ENCODE results near the gene TMEM165.

TMEM165 gene

DNA sequence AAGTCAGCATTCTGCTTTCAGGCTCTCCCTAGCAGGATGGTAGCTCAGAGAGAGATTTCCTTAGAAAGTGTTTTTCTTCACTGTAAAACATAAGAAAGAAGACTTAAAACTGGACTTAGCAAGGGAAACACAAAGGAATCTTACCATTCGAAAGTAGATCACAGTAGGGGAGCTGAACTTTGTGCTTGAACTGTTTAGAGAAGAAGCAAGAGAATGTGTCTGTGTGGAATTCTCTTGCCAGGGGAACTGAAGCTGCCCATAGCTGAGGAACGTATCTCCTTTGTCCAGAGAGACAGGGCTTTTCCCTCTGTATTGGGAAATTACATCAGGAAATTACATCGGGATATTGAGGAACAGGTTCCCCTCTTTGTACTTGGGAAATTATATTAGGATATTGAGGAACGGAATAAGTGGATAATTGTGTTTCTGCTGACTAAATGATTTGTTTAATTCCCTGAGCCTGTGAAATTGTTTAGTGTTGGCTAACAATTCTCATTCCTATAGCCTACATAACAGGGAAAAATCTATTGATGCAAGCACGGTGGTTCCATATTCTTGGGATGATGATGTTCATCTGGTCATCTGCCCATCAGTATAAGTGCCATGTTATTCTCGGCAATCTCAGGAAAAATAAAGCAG, 28.6 kb upstream of the TMEM165 start:
- no peak for DNase-seq (ENCODE audit: low spot score)

DNA sequence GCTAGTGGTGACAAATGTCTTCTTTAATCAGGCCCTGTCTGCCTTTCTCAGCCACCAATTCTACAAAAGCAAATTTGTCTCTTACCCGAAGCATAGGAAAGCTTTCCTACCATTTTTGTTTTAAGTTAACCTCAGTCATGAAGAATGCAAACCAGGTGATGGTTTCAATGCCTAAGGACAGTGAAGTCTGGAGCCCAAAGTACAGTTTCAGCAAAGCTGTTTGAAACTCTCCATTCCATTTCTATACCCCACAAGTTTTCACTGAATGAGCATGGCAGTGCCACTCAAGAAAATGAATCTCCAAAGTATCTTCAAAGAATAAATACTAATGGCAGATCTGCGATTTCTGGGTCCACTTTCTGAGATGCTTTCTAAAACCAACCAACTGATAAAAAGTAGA, 25.8 kb upstream of the TMEM165 start:
- no peak for DNase-seq (ENCODE audit: low spot score)

DNA sequence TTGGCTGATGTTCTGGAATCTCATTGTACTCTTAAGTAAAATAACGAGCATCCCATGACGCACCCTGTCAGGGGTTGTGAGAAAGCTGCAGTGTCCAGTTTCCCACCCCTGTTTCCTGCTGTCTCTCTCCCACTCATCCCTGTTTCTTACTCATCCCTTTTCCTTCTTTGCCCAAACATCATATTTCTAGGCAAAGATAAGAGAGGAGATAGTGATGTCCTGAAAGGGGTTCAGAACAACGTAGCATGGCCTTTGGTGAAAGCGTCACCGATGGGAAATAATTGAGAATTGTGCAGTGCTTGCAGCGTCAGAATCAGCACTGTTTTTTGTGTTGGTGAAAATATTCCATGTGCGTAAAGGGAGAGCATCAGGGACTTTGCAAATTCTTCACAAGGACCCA, 23.5 kb upstream of the TMEM165 start:
- DNase-seq (ENCODE audit: low spot score), result no peak

DNA sequence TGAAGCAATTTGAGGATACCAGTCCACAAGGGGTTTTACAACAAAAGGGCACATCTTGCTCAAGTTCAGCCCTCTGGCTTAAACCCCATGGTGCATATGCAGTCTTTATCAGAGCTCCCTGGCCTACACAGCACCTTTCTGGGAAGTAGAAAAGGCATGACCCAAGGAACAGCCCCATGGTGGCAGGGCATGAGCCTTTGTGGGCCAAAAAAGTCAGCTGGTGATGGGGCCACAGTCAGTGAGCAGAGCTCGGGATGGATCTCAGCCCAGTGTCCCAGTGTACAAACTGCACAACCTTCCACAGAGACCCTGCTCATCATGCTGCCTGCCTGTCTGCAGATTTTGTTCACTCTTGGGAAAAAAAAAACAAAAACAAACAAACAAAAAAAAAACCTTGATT, 22.3 kb upstream of the TMEM165 start:
- no peak for DNase-seq (ENCODE audit: low spot score)

DNA sequence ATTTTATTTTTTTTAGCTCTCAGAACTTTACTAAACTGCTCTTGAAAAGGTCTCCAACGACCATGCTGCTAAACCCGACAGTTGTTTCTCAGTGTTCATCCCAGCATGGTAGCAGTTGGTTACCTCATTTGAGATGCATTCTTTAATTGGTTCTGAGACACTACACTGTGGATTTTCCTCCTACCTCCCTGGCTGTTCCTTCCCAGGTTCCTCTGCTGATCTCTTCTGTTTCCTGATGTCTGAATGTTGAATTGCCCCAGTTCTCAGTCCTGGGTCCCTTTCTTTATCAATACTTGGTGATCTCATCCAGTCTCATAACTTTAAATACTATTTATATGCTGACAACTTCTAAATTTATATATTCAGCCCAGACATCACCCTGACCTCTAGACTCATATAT, 19.1 kb upstream of the TMEM165 start:
- DNase-seq (ENCODE audit: low spot score), result no peak

DNA sequence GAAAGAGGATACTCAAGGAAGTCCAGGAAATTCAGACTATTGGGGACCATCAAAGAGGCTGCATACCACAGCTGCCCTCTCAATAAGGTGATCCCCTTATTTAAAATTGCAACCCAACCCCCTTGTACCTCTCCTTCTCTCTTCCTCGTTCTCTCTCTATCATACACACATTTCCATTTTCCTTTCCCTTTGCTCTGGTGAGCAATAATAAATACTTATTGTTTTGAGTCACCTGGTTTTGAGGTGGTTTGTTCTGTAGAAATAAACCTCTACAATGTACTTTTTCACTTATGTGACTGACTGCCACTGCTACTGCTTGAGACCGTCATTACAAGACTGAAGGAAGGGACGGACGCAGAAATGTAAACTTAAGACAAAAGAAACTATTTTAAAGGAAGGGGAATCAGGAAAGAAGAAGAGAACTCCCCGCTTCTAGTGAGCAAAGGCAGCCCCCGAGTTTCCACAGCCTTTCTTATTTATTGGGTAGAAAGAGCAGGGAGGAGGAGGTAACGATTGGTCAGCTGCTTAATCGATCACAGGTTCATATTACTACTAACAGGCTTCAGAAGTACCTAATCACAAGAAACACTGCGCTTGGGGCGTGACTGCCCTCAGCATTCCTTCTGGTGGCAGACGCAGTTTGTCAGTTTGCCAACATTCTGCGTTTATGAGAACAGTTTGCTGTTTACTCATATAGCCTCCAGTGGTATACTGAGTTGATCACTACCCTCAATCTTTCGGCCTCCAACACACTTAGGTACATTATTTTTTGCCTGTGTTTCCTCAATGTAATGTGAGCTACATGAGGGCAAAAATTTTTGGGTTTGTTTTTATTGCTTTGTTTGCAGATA, 16.9 kb upstream of the TMEM165 start:
- DNase-seq (ENCODE audit: low spot score), result peak; percentile 68

DNA sequence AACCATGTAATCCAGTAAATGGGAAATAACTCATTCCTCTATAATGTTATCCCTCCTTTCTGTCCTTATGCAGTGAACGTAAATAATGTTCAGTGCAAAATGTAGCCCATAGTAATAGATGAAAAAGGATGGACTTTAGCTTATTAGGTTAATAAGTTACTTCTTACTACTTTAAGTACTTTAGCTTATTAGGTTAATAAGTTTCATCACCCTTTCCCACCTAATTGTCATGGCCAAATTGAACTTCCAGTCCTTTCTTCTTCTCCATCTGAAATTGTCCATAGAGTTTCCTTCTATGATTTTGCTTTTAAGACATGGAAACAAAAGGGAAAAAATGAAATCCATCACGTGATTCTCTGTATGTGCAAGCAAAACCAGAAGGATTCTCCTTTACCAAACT, 15.2 kb upstream of the TMEM165 start:
- DNase-seq (ENCODE audit: low spot score), result no peak

DNA sequence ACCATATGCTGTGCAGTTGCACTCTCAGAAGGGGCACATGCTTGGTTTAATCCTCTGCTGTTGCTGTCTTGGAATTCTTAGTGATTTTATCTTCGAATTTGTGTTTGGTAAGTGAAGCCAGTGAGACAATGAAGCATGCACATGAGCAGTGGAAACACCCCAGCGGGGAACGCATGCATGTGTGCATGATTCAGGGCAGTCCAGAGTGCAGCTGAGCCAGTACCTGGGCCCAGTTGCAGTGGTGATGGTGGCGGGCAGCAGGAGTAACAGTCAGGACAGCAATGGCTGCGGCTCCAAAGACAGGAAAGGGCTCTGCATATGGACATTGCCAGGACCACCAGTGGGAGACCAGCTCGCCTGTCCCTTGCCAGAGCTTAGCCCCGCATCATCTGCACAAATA, 14.3 kb upstream of the TMEM165 start:
- DNase-seq (ENCODE audit: low spot score), result no peak

DNA sequence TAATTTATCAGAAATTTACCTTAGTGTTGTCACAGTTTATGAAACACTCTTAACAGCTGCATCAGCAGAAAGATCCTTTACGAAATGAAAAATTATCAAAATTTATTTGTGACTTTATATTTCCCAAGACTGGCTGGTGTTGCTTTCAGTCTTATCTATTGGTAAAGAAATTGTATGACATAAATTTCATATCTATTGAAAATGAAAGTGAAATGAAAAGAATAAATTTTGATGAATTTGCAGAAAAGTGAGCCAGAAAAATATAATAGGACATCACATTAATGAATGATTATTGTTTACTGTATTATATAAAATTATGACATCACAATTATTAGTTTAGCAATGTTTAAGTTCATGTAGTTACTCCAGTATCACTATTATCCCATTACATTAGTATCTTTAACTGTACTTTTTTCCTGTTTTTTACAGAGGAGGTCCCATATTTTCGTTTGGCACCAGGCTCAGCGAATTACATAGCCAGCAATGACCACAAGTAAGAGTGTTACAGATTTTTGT, 13.2 kb upstream of the TMEM165 start:
- DNase-seq (ENCODE audit: low spot score), result peak; percentile 44

DNA sequence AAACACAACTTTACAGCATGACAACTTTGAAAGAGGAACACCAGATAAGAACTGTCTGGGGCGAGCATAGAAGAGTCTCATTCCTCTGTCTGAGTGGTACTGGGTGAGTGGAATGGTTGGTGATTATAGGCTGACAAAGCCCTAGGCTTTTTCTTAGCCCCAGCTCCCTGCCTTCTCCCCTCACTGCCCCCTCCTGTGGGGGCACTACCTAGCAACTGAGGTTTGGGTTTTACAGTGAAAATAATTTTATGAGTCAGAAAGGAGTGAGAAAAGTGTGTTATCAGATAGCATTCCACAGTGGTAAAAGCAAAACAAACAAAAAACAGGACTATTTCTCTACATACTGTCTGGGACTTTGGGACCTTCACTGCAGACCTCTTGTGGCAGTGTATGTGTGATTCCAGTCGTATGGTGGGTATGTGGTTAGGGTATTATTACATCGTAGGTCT, 10.5 kb upstream of the TMEM165 start:
- DNase-seq (ENCODE audit: low spot score), result no peak

DNA sequence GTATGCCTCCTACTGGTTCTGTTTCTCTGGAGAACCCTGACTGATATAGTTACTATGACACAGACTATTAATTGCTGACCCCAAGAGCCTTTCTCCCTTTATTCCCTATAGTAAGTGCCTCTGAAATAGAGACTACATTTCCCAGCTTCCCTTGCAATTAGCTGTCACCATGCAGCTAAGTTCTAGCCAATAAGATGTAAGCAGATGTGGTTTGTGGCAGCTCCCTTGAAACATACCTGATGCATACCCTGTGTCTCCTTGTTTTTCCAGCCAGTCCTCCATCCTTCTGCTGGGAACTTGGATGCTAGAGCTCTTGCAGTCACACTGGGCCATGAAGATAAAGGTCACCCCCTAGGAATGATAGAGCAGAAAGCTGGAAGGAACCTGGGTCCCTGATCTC, 9.7 kb upstream of the TMEM165 start:
- DNase-seq (ENCODE audit: low spot score), result peak; percentile 51

DNA sequence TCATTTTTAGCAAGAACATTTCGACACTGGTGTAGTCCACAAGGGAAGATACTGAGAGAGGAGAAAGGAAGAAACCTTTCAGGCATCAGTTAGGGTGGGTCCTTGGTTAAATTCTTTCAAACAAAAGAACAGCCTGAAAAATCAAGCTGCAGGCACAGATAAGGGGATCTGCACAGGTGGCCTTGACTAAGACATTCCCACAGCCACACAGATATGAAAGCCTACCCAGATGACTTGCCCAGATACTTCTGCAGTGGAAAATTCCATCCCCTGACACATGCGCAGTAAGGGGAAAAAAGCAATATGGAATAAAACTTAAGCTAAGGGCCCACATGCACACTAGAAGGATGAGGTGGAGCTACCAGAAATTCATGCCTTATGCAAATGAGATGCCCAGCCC, 8.9 kb upstream of the TMEM165 start:
- DNase-seq (ENCODE audit: low spot score), result peak; percentile 47

DNA sequence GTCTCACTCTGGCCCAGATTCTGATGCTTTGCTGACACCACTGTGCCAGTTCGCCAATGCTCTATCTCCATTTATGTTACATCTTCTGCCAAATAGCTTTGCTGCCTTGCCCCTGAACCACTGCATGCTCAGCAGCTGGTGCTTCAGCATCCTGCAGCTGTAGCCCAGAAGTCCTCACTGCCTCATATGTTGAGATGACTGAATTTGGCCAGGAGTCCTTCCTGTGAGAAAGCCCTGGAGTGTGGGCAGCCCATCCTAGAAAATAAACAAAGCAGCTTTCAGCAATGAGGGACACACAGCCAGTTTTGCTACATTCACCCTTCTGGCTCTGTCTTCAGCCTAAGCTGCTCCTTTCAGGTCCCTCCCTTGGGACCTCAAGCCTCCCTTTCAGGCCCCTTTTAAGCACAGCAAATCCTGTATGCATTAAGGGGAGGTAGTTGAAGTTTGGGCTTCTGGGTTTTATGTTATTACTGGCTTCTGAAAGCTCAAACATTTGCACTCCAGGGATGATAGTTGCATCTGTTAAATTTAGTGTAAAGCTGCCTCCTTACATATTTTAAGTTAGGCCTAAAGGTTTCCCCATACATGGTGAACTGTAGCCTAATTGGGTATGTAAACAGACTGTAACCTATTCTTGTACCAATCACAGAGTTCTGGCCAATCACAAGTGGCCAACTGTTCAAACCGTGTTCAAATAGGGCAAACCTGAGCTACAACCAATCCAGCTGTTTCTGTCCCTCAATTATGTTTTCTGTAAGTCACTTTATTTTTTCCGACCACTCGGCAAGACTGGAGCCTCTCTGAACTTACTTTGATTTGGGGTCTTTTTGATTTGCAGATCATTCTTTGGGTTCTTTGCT, 2.1 kb upstream of the TMEM165 start:
- no peak for DNase-seq (ENCODE audit: low spot score)

DNA sequence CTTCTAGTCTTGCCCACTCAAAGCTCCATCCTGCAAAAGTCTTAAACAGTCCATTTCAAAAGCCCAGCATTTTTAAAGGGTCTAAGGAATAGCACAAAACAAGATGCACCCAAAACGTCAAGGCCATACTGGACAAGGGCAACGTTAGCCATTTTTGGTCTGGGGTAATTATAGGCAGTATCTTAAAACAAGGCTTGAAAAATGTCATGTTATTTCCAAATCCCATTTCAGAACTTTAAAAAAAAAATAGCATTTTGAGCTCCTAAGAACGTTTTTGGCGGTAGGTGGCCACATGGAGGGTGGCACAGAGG, 584 bp upstream of the TMEM165 start:
- DNase-seq (ENCODE audit: low spot score), result no peak

DNA sequence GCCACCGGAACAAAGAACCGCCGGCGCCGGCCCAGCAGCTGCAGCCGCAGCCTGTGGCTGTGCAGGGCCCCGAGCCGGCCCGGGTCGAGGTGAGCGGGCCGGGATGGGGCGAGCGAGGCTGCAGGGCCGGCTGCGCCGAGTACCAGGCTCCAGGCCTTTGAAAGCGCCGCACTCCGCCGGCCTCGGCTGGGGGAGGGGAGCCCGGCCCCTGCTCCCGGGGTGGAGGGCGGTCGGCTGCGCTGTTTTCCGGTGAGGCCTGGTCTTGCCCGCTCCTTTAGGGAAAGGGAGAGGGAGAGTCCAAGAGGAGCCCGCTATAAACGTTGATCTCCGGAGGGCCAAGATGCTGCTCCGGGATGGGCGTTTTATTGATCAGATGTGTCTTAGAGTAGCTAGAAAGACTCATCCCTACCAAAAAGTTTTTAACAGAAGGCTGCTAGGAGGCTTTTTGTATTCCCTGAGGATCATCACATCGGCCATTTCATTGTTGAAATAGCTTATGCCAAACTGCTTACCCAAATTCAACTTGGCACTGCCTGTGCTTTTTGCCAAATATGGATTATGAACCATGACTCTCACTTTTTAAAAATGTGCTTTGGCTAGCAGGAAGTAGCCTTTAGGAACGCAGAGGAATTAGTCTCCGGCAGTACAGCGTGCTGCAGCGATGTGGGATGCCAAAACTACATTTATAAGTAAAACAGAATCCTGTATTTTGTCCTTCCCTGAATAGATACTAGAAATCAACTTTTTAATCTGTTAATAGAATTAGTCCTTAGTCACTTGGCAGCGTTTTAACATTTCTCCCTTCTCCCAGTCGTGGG, 760 bp downstream of the TMEM165 start:
- DNase-seq (ENCODE audit: low spot score), result peak; percentile 60

DNA sequence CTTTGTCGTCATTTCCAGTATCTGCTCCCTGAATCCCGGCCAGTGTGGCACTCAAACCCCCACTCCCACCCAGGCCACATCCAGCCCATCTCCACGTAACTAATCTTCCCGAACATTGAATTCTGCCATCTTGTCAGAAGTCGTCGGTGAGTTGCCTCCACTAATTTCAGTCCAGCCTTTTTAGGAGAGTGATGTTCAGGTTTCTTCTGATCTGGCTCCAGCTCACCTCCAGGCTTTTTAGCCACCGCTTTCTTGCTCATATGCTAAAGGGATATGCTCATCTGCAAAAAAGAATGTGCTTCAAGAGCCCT, 1.3 kb downstream of the TMEM165 start:
- peak; percentile 25 for DNase-seq (ENCODE audit: low spot score)

DNA sequence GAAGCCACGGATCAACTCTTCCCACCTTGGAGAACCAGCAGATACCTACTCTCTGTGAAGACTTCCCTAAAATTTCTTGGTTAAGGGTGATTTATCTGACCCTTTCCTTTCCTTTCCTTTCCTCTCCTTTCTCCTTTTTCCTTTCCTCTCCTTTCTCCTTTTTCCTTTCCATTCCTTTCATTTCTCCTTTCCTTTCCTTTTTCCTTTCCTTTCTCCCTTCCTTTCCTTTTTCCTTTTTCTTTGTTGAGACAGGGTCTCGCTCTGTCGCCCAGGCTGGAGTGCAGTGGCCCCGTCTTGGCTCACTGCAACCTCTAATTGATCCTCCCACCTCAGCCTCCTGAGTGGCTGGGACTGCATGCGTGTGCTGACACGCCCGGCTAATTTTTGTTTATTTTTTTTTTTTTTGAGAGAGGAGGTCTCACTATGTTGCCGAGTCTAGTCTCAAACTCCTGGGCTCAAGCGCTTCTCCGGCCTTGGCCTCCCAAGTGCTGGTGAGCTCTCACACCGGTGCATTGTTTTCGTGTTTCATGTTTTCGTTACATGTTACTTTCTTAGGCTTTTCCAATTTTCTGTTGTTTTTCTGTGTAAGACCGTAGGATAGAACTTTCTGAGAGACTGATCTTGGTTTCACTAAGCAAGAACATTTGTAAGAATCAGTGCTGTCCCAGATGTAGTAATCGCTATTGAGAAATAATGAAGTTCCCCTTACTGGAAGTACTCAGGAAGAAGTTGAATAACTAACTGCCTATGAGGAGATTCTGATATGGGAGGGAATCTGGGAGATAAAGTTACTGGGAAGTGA, 2.0 kb downstream of the TMEM165 start:
- DNase-seq (ENCODE audit: low spot score), result no peak

DNA sequence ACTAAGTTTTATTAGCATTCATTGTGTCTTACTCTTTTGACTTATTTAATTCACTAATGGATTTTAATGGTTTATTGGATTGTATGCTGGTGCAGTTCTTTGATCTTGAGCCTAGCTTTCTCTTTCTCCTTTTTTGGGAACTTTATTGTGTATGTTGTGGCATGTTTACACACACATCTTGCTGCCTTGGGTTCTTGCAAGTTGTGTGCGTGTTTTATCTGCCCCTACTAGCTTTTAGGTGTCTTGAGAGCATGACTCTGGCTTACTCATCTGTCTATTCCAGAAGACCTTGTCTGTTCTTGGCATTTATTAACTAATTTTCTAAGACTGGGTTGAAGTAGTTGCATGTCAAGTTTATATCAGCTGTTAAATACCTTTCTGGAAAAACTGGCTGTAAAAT, 2.7 kb downstream of the TMEM165 start:
- peak; percentile 62 for DNase-seq (ENCODE audit: low spot score)

DNA sequence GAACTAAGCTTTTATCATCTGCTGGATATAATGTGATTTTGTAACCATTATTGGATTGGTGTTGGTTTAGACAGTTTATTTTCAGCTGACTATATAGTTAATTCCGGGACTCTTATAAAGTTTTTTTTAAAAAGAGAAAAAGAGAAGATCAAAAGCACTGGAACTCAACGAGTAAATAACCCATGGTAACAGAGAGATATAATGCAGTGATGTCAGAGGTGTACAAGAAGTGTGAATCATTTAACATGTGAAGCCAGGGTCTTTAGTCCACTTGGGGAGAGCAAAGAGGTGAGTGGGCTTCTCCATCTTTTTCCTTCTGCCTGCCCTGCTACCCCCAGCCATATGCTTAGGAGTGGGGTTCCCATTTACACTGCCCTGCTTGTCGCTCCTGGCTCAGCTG, 3.2 kb downstream of the TMEM165 start:
- no peak for DNase-seq (ENCODE audit: low spot score)

DNA sequence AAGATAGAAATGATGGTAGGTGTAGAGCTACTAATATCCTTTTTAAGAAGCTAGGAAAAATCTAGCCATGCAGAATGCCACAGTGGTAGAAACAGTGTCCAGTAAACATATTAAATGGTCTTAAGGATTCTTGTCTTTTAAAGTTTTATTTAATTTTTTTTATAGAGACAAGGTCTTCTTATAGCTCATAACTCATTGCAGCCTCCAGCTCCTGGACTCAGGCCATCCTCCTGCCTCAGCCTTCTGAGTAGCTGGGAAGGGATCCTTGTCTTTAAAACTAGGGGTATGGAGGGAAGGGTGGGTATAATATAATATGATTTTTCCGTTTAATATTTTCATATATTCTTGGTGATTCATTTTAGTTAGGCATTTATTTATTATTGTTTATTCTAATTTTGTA, 3.8 kb downstream of the TMEM165 start:
- DNase-seq (ENCODE audit: low spot score), result no peak

DNA sequence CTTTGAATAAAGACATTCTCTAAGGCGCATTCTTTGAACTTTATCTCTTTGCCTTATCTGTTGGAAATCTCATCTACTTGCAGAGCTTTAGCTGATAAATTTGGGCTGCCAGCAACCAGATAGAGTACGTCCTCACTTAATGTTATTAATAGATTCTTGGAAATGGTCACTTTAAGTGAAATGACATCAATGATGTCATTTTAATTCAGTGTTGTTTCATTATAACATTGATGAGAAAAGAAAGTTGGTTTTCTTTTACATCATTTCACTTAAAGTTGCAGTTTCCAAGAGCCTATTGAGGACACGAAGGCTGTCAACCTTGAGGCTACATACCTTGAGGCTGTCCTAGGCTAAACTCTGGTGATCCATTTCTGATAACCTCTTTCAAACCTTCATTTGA, 9.3 kb downstream of the TMEM165 start:
- no peak for DNase-seq (ENCODE audit: low spot score)
